ENCODE measurements around the gene ALG3.
A peak's percentile ranks its signal among the peaks of the same experiment; 100 is the strongest.

ALG3 gene

DNA sequence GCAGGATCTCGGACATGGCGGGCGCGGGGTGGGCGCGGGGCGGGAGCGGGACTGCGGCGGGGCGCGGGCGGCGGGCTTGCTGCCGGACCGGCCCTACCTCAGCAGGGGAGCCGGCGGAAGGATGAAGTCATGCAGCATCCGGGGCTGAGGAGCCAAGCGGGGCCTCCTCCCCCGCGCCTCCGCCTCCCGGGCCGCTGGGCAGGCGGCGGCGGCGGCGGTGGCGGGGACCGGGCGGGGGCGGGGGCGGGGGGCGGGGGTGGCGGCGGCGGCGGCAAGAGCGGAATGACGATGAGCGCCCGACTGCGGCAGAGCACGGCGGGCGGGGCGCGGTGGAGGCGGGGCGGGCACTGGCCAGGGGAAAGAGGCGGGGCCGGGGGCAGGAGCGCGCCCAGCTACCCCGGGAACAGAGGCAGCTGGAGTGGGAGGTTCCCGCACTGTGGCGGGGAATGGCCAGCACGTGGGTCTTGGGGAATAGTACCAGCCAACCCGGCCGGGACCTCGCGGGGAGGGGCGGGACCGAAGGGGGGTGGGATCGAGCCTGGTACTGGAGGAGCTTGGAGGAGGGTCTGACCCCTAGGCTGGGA is 12.6 kb upstream of the ALG3 start, which contains the start of gene CAMK2N2:
CAMK2N2 (minus strand) TSS at position 284 of the 584 bp plus-strand sequence; CDS start at position 16, 268 bp downstream.
- TF ChIP-seq, protein P1, sequence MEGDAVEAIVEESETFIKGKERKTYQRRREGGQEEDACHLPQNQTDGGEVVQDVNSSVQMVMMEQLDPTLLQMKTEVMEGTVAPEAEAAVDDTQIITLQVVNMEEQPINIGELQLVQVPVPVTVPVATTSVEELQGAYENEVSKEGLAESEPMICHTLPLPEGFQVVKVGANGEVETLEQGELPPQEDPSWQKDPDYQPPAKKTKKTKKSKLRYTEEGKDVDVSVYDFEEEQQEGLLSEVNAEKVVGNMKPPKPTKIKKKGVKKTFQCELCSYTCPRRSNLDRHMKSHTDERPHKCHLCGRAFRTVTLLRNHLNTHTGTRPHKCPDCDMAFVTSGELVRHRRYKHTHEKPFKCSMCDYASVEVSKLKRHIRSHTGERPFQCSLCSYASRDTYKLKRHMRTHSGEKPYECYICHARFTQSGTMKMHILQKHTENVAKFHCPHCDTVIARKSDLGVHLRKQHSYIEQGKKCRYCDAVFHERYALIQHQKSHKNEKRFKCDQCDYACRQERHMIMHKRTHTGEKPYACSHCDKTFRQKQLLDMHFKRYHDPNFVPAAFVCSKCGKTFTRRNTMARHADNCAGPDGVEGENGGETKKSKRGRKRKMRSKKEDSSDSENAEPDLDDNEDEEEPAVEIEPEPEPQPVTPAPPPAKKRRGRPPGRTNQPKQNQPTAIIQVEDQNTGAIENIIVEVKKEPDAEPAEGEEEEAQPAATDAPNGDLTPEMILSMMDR (IDR thresholded peaks at IDR 0.05; ENCODE audit: low read depth, low read length), result no peak
- peaks cover 5% of the 10 kb centered on the region; the same call in 1 of the 2 replicates for H3K27me3 ChIP-seq
- no peaks in the 10 kb centered on the region for H3K9me3 ChIP-seq
- peak within 1 kb of the TSS; percentile 67 for H3K4me3 ChIP-seq (ENCODE audit: low read depth, low read length)
- no peaks in the 10 kb centered on the region for H3K36me3 ChIP-seq
- DNase-seq, result peak; percentile 96
- no peaks in the 10 kb centered on the region for H3K4me1 ChIP-seq

DNA sequence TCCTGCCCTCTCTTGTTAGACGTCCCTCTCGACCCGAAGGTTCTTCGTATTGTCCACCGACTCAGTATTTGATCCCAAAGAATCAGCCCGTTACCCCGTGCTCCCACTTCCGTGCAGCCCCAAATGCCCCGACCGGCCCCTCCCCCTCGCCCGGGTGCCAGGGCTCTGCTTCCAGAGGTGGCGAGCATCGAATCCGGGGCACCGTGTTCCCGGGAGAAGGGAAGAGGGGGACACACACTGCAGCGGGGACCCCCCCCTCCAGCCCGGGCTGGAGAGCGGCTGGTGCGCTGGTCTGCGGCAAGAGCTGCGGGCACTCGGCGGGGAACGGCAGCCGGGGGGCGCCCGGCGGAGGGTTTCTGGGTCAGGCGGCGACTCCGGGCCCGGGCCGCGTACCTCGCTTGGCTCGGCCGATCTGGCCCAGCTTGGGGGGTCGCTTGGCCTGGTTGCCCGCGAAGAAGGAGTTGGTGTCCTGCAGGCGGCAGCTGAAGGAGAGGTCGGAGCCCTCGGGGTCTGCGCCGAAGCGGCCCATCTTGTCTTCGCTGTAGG is 12.0 kb upstream of the ALG3 start:
- H3K36me3 ChIP-seq, result no peaks in the 10 kb centered on the region
- peak overlapping the region; percentile 67 for H3K4me3 ChIP-seq (ENCODE audit: low read depth, low read length)
- H3K9me3 ChIP-seq, result no peaks in the 10 kb centered on the region
- H3K4me1 ChIP-seq, result no peaks in the 10 kb centered on the region
- peak; percentile 32 for DNase-seq
- peaks cover 5% of the 10 kb centered on the region; the same call in 1 of the 2 replicates for H3K27me3 ChIP-seq
- TF ChIP-seq, protein P1 (IDR thresholded peaks at IDR 0.05; ENCODE audit: low read depth, low read length), result no peak

DNA sequence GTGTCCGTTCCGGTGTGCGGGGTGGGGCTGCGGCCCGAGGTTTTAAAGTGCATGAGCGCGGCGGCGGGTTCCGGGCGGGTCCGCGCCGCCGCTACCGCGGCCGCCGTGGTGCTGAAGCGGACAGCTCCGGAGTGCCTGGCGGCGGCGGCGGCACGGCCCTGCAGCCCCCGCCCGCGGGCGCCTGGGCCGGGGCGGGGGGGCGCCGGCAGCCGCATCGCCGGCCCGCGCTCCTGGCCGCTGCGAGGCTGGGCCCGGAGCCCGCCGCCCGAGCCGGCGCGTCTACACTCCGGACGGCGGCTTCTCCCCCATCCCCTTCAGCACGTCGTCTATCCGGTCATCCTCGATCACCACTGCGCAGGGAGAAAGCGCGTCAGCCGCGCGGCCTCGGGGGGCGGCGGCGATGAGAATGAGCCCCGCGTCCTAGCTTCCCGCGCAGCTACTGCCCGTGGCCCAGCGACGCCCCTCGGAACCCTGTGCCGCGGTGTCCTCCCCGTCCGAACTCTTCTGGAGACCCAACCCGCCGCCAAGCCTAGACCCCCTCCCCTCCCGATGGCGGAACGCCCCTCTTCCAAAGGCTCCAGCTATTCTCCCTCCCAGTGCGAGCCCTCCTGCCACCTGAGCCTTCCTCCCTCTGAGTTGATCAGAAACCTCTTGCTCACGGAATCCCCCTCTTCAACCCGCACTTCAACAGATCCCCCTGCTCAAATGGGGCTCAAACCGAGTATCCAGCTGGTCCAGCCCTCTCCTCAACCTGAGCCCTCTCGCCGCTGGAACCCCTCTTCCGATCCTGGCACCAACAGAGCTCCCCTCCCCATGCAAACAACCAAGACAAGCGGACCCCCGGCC is 11.3 kb upstream of the ALG3 start:
- DNase-seq, result peak; percentile 55
- Histone ChIP-seq H3K9me3 (no peaks in the 10 kb centered on the region), H3K4me3 (ENCODE audit: low read depth, low read length) (peak overlapping the region; percentile 67), H3K4me1 (no peaks in the 10 kb centered on the region), H3K27me3 (peaks cover 5% of the 10 kb centered on the region; the same call in 1 of the 2 replicates), H3K36me3 (no peaks in the 10 kb centered on the region)
- TF ChIP-seq, protein P1 (IDR thresholded peaks at IDR 0.05; ENCODE audit: low read depth, low read length), result no peak

DNA sequence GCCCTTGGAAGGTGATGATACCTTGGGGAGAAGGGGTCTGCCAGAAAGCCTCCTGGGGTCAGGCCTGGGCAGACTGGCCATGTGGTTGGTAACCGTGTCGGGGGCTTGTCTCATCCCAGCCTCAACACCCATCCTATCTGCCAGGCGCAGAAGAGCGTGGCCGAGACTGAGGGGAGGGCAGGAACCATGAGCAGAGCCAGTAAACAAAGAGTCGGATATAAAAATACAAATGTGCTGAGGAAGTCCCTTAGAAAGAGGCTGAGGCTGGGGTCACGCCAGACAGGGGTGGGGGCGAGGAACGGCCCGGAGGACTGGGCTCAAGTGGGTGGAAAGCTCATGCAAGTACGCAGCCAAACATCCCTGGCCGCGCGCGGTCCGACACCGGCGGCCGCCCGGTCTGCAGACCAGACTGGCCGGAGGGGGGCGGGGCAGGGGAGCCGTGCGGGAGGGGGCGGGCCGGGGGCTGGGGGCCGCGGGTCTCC is 10.7 kb upstream of the ALG3 start:
- Histone ChIP-seq H3K9me3 (no peaks in the 10 kb centered on the region), H3K36me3 (no peaks in the 10 kb centered on the region), H3K27me3 (peaks cover 5% of the 10 kb centered on the region; the same call in 1 of the 2 replicates), H3K4me1 (no peaks in the 10 kb centered on the region), H3K4me3 (ENCODE audit: low read depth, low read length) (no peak overlapping the region)
- DNase-seq, result no peak
- TF ChIP-seq, protein P1 (IDR thresholded peaks at IDR 0.05; ENCODE audit: low read depth, low read length), result no peak

DNA sequence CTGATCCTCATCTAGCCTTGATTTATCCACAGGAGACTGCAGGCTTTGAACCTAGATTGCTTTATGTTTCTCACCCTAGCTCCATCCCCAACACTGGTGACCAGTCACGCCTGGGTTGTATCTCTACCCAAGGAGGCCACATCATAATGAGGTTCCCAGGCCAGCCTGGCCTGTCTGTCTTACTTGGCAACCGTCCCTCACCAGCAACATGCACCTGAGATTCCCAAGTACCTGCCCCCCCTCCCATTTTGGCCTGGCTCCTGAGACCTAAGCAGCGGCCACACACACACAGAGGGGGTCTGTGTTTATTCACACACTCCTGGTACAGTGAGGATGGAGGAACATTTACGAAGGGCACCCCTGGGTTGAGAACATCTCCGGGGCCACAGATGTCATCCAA is 10.2 kb upstream of the ALG3 start:
- H3K4me1 ChIP-seq, result no peaks in the 10 kb centered on the region
- TF ChIP-seq, protein P1 (IDR thresholded peaks at IDR 0.05; ENCODE audit: low read depth, low read length), result no peak
- DNase-seq, result no peak
- H3K27me3 ChIP-seq, result peaks cover 5% of the 10 kb centered on the region; the same call in 1 of the 2 replicates
- no peaks in the 10 kb centered on the region for H3K9me3 ChIP-seq
- no peaks in the 10 kb centered on the region for H3K36me3 ChIP-seq
- H3K4me3 ChIP-seq (ENCODE audit: low read depth, low read length), result no peak overlapping the region

Measured in BE2C (cell line).